Measurements from ENCODE around the gene PDSS1.
"Not testable (repeated sequence)": the region's sequence is repeated elsewhere in the genome, so short reads cannot be mapped to it uniquely, and the experiment has no call there.

PDSS1 gene

GRCh38 chr10:26697163-26697921 lies at the start of gene PDSS1:
TSS of gene PDSS1 (plus strand) at chr10:26697701. CDS start at chr10:26697712, 11 bp downstream.
- peak; percentile 26 to 27 for DNase-seq (ENCODE audit: low read depth in 2 of 2)

- DNase-seq (ENCODE audit: low read depth in 2 of 2), result not testable (repeated sequence)
Observed at GRCh38 chr10:26648245-26648636, 49.3 kb upstream of the PDSS1 start.

GRCh38 chr10:26650406-26650805 lies 47.1 kb upstream of the PDSS1 start:
- DNase-seq (ENCODE audit: low read depth in 2 of 2), result no peak

GRCh38 chr10:26651476-26651875 lies 46.0 kb upstream of the PDSS1 start:
- not testable (repeated sequence) for DNase-seq (ENCODE audit: low read depth in 2 of 2)

- DNase-seq (ENCODE audit: low read depth in 2 of 2), result no peak
Observed at GRCh38 chr10:26653004-26653403, 44.5 kb upstream of the PDSS1 start.

GRCh38 chr10:26655746-26656145 lies 41.8 kb upstream of the PDSS1 start:
- no peak for DNase-seq (ENCODE audit: low read depth in 2 of 2)

GRCh38 chr10:26662864-26663263 lies 34.6 kb upstream of the PDSS1 start:
- DNase-seq (ENCODE audit: low read depth in 2 of 2), result no peak

GRCh38 chr10:26665080-26666048 lies 32.1 kb upstream of the PDSS1 start:
- DNase-seq (ENCODE audit: low read depth in 2 of 2), result no peak

GRCh38 chr10:26675873-26676257 lies 21.6 kb upstream of the PDSS1 start:
- DNase-seq (ENCODE audit: low read depth in 2 of 2), result no peak

- DNase-seq (ENCODE audit: low read depth in 2 of 2), result no peak
Observed at GRCh38 chr10:26679588-26679987, 17.9 kb upstream of the PDSS1 start.

GRCh38 chr10:26681076-26681475 lies 16.4 kb upstream of the PDSS1 start:
- no peak for DNase-seq (ENCODE audit: low read depth in 2 of 2)

- not testable (repeated sequence) for DNase-seq (ENCODE audit: low read depth in 2 of 2)
Observed at GRCh38 chr10:26681971-26682370, 15.5 kb upstream of the PDSS1 start.

GRCh38 chr10:26682931-26683330 lies 14.6 kb upstream of the PDSS1 start:
- DNase-seq (ENCODE audit: low read depth in 2 of 2), result no peak

- not testable (repeated sequence) for DNase-seq (ENCODE audit: low read depth in 2 of 2)
Observed at GRCh38 chr10:26684667-26685264, 12.7 kb upstream of the PDSS1 start.

- no peak for DNase-seq (ENCODE audit: low read depth in 2 of 2)
Observed at GRCh38 chr10:26685441-26685840, 12.1 kb upstream of the PDSS1 start.

GRCh38 chr10:26689399-26689798 lies 8.1 kb upstream of the PDSS1 start:
- no peak for DNase-seq (ENCODE audit: low read depth in 2 of 2)

GRCh38 chr10:26690731-26691475 lies 6.6 kb upstream of the PDSS1 start:
- DNase-seq (ENCODE audit: low read depth in 2 of 2), result no peak

GRCh38 chr10:26694536-26694935 lies 3.0 kb upstream of the PDSS1 start:
- not testable (repeated sequence) for DNase-seq (ENCODE audit: low read depth in 2 of 2)

- DNase-seq (ENCODE audit: low read depth in 2 of 2), result no peak
Observed at GRCh38 chr10:26696786-26697162, 727 bp upstream of the PDSS1 start.

- DNase-seq (ENCODE audit: low read depth in 2 of 2), result no peak
Observed at GRCh38 chr10:26697922-26698608, 564 bp downstream of the PDSS1 start.

- no peak for DNase-seq (ENCODE audit: low read depth in 2 of 2)
Observed at GRCh38 chr10:26698909-26699308, 1.4 kb downstream of the PDSS1 start.

All from activated CD8-positive, alpha-beta memory T cell treated with anti-CD3 and anti-CD28 coated beads for 4 hours (primary cell).